Transverse colon (tissue), 4 donors: ENCODE measurements around the gene FBXO17. TPM values are rescaled to one million over a fixed set of nuclear protein-coding genes. Genes with fewer than 3 reads are reported as not detected.

Experiments used
- DNase-seq: peaks from one replicate; pipeline ENCODE4 v3.0.0-alpha.2; 2019
- H3K27ac ChIP-seq, 4 donors: fragments of 200-600 bp; sonication (generic); 2 replicates each; pipeline ENCODE4 v1.5.1; 2016 to 2018; ENCODE audit warnings: inconsistent platforms in 4 of 4
- H3K27me3 ChIP-seq: fragments of 200-600 bp; sonication (generic); 2 replicates; pipeline ENCODE4 v1.5.1; 2017; ENCODE audit warnings: inconsistent platforms
- H3K36me3 ChIP-seq, 4 donors: fragments of 200-600 bp; sonication (generic); 2 replicates each; pipeline ENCODE4 v1.5.1; 2017 to 2019; ENCODE audit warnings: inconsistent platforms in 4 of 4
- H3K4me1 ChIP-seq, 4 donors: fragments of 200-600 bp; sonication (generic); 2 replicates each; pipeline ENCODE4 v1.5.1; 2017 to 2020; ENCODE audit warnings: inconsistent platforms in 4 of 4
- H3K4me3 ChIP-seq, 4 donors: fragments of 200-600 bp; sonication (generic); 1 replicate in 1 of 4; 2 replicates in 3 of 4; pipeline versions ENCODE4 v1.5.1 to v1.6.1; 2017 to 2019; ENCODE audit warnings: inconsistent platforms in 4 of 4
- H3K9me3 ChIP-seq, 2 donors: fragments of 200-600 bp; sonication (generic); 2 replicates each; pipeline ENCODE4 v1.5.1; 2017 to 2019; ENCODE audit warnings: inconsistent platforms in 2 of 2
- CTCF ChIP-seq, 5 experiments: fragments of 200-600 bp in 3 of 5; fragments of 450-650 bp in 2 of 5; sonication (generic) in 3 of 5; IDR thresholded peaks; 1 replicate in 2 of 5; 2 replicates in 3 of 5; pipeline ENCODE4 v1.5.1; 2016 to 2017; ENCODE audit warnings: antibody characterized with exemption in 5 of 5, inconsistent platforms in 3 of 5, mild to moderate bottlenecking in 2 of 5, moderate library complexity in 1 of 5
- EP300 ChIP-seq: sonication (generic); formaldehyde crosslinking; IDR thresholded peaks from one replicate; pipeline ENCODE4 v1.6.1; 2017; ENCODE audit warnings: antibody characterized with exemption, low read depth
- POLR2A ChIP-seq: fragments of 450-650 bp; IDR thresholded peaks from one replicate; pipeline ENCODE4 v1.6.1; 2016; ENCODE audit warnings: antibody characterized with exemption, mild to moderate bottlenecking, moderate library complexity
- POLR2AphosphoS5 ChIP-seq, 3 donors: sonication (generic); formaldehyde crosslinking; IDR thresholded peaks; one replicate each; pipeline ENCODE4 v1.6.1; 2016; ENCODE audit warnings: antibody characterized with exemption in 3 of 3
- WGBS, 2 donors: methylation state at CpG; one replicate each; pipeline ENCODE4 v1.1.5; 2018; ENCODE audit warnings: low coverage in 1 of 2; 5-methylcytosine and 5-hydroxymethylcytosine counted together
- in situ Hi-C, 4 donors: fragments of 200-750 bp; cut with MboI; loops; one replicate each; pipeline versions ENCODE4 v1.15.0 to v1.15.1; 2017; ENCODE audit warnings: low sequenced_read_pairs in 3 of 4, low pct_ligation_motif_present in 1 of 4, low pct_unique_long_range_greater_than_20kb in 1 of 4
- intact Hi-C: fragments of 100-400 bp; cut with DNase I; formaldehyde crosslinking; loops from one replicate; pipeline ENCODE4 v1.15.1; 2023; ENCODE audit warnings: low total_unique reads
- total RNA-seq, 4 donors: library from RNA; depleted of rRNA; stranded (reverse); fragments of >200 nt; gene quantifications; one replicate each; pipeline ENCODE4 v1.1.0, GENCODE V29; 2016

FBXO17 gene
- total RNA-seq, 4 donors from 2014 or later: 2.2 to 7.8 (median 2.4) TPM

- H3K4me1 ChIP-seq: no peaks in the 10 kb centered on the region
- H3K9me3 ChIP-seq: no peaks in the 10 kb centered on the region
- no peak for TF ChIP-seq POLR2A
- TF ChIP-seq POLR2AphosphoS5 (IDR thresholded peaks at IDR 0.05): no peak
- no peak for TF ChIP-seq CTCF (IDR thresholded peaks at IDR 0.05)
- TF ChIP-seq EP300: no peak
- in situ Hi-C loops (no loop called here), intact Hi-C loops (no loop called here)
- WGBS, 2 donors: 80 to 88% methylated on average over 3 to 8 of the region's 8 CpGs
- peaks cover 17% of the 10 kb centered on the region for H3K27me3 ChIP-seq
- no peaks in the 10 kb centered on the region for H3K36me3 ChIP-seq
- H3K4me3 ChIP-seq: no peak overlapping the region
- no peak overlapping the region for H3K27ac ChIP-seq
- no peak for DNase-seq
Measured at GRCh38 chr19:38913958-38914357, 61.6 kb downstream of the FBXO17 start.

- H3K27me3 ChIP-seq: peaks cover 17% of the 10 kb centered on the region
- intact Hi-C loops: no loop called here
- no peak overlapping the region for H3K4me3 ChIP-seq
- DNase-seq: no peak
- no peaks in the 10 kb centered on the region for H3K4me1 ChIP-seq
- in situ Hi-C loops: no loop called here
- 76 to 88% methylated on average over 1 to 12 of the region's 12 CpGs for WGBS, 2 donors
- H3K9me3 ChIP-seq: no peaks in the 10 kb centered on the region
- H3K27ac ChIP-seq: no peak overlapping the region
- TF ChIP-seq EP300 (no peak), POLR2AphosphoS5 (IDR thresholded peaks at IDR 0.05) (no peak), POLR2A (no peak), CTCF (IDR thresholded peaks at IDR 0.05) (no peak)
- H3K36me3 ChIP-seq: peaks cover 0 to 2% (median 0%) of the 10 kb centered on the region in 4 donors
Measured at GRCh38 chr19:38912600-38913514, 62.7 kb downstream of the FBXO17 start.

- peaks cover 0 to 15% (median 3%) of the 10 kb centered on the region in 4 donors for H3K36me3 ChIP-seq
- H3K4me1 ChIP-seq: no peaks in the 10 kb centered on the region
- no peaks in the 10 kb centered on the region for H3K9me3 ChIP-seq
- DNase-seq: no peak
- intact Hi-C loops: no loop called here
- WGBS, 2 donors: 83% methylated on average over 5 of the region's 16 CpGs; no CpG with 5 or more reads in 1 of the 2 donors
- in situ Hi-C loops: no loop called here
- peaks cover 17% of the 10 kb centered on the region for H3K27me3 ChIP-seq
- no peak overlapping the region for H3K4me3 ChIP-seq
- H3K27ac ChIP-seq: no peak overlapping the region
- TF ChIP-seq POLR2AphosphoS5 (IDR thresholded peaks at IDR 0.05) (no peak), EP300 (no peak), CTCF (IDR thresholded peaks at IDR 0.05) (no peak), POLR2A (no peak)
Measured at GRCh38 chr19:38911388-38912001, 64.0 kb downstream of the FBXO17 start.

GRCh38 chr19:38910488-38910887 is 65.1 kb downstream of the FBXO17 start:
- H3K27me3 ChIP-seq: peaks cover 17% of the 10 kb centered on the region
- TF ChIP-seq POLR2A: no peak
- H3K9me3 ChIP-seq: no peaks in the 10 kb centered on the region
- in situ Hi-C loops (no loop called here), intact Hi-C loops (no loop called here)
- H3K4me3 ChIP-seq: no peak overlapping the region
- H3K36me3 ChIP-seq: peaks cover 0 to 17% (median 5%) of the 10 kb centered on the region in 4 donors
- DNase-seq: no peak
- H3K27ac ChIP-seq: no peak overlapping the region
- 96 to 100% methylated on average over 1 to 12 of the region's 12 CpGs for WGBS, 2 donors
- H3K4me1 ChIP-seq: no peaks in the 10 kb centered on the region
